ENCODE results near the gene SDK1. TPM values are rescaled to one million over a fixed set of nuclear protein-coding genes. Genes with fewer than 3 reads are reported as not detected.

SDK1 gene
- total and polyA plus RNA-seq, 4 donors: 10.4 to 11.6 (median 11.0) TPM

- DNase-seq (ENCODE audit: low read depth in 4 of 6, low spot score in 6 of 6): peak in 1 of 6 donors; percentile 72
Measured at GRCh38 chr7:3304131-3304530, 3.1 kb downstream of the SDK1 start.

GRCh38 chr7:3307435-3307834 is 6.4 kb downstream of the SDK1 start:
- DNase-seq (ENCODE audit: low read depth in 4 of 6, low spot score in 6 of 6): no peak
- Histone ChIP-seq H3K36me3 (ENCODE audit: control insufficient read depth, insufficient read depth, low read length) (no peaks in the 10 kb centered on the region), H3K4me1 (ENCODE audit: control insufficient read depth, insufficient read depth, low read length) (no peaks in the 10 kb centered on the region), H3K9me3 (ENCODE audit: control insufficient read depth, insufficient read depth, low read length) (no peaks in the 10 kb centered on the region), H3K27me3 (ENCODE audit: control insufficient read depth, insufficient read depth, low read length) (no peaks in the 10 kb centered on the region), H3K27ac (ENCODE audit: low read depth, low read length) (no peak overlapping the region), H3K4me3 (ENCODE audit: low read depth, low read length) (no peak overlapping the region)
- no CpG with 5 or more reads among the region's 1 CpG for WGBS (ENCODE audit: insufficient coverage)

More at GRCh38 chr7:3304131-3304530, 3.1 kb downstream of the SDK1 start:
- Histone ChIP-seq H3K36me3 (ENCODE audit: control insufficient read depth, insufficient read depth, low read length) (no peaks in the 10 kb centered on the region), H3K4me1 (ENCODE audit: control insufficient read depth, insufficient read depth, low read length) (peaks cover 13% of the 10 kb centered on the region), H3K27ac (ENCODE audit: low read depth, low read length) (no peak overlapping the region), H3K4me3 (ENCODE audit: low read depth, low read length) (no peak overlapping the region), H3K27me3 (ENCODE audit: control insufficient read depth, insufficient read depth, low read length) (peaks cover 6% of the 10 kb centered on the region), H3K9me3 (ENCODE audit: control insufficient read depth, insufficient read depth, low read length) (no peaks in the 10 kb centered on the region)
- WGBS (ENCODE audit: insufficient coverage): 64% methylated on average over 3 of the region's 4 CpGs

GRCh38 chr7:3309140-3309539 is 8.1 kb downstream of the SDK1 start:
- H3K27me3 ChIP-seq (ENCODE audit: control insufficient read depth, insufficient read depth, low read length): no peaks in the 10 kb centered on the region
- H3K36me3 ChIP-seq (ENCODE audit: control insufficient read depth, insufficient read depth, low read length): no peaks in the 10 kb centered on the region
- peak in 2 of 6 donors; percentile 35 to 66 for DNase-seq (ENCODE audit: low read depth in 4 of 6, low spot score in 6 of 6)
- H3K9me3 ChIP-seq (ENCODE audit: control insufficient read depth, insufficient read depth, low read length): no peaks in the 10 kb centered on the region
- H3K27ac ChIP-seq (ENCODE audit: low read depth, low read length): no peak overlapping the region
- no peaks in the 10 kb centered on the region for H3K4me1 ChIP-seq (ENCODE audit: control insufficient read depth, insufficient read depth, low read length)
- H3K4me3 ChIP-seq (ENCODE audit: low read depth, low read length): no peak overlapping the region
- WGBS (ENCODE audit: insufficient coverage): no CpG with 5 or more reads among the region's 3 CpGs

- no peaks in the 10 kb centered on the region for H3K27me3 ChIP-seq (ENCODE audit: control insufficient read depth, insufficient read depth, low read length)
- H3K27ac ChIP-seq (ENCODE audit: low read depth, low read length): no peak overlapping the region
- H3K4me1 ChIP-seq (ENCODE audit: control insufficient read depth, insufficient read depth, low read length): no peaks in the 10 kb centered on the region
- no peaks in the 10 kb centered on the region for H3K9me3 ChIP-seq (ENCODE audit: control insufficient read depth, insufficient read depth, low read length)
- 73% methylated on average over 1 of the region's 1 CpG for WGBS (ENCODE audit: insufficient coverage)
- no peaks in the 10 kb centered on the region for H3K36me3 ChIP-seq (ENCODE audit: control insufficient read depth, insufficient read depth, low read length)
- peak in 1 of 6 donors; percentile 53 for DNase-seq (ENCODE audit: low read depth in 4 of 6, low spot score in 6 of 6)
- H3K4me3 ChIP-seq (ENCODE audit: low read depth, low read length): no peak overlapping the region
Measured at GRCh38 chr7:3309956-3310355, 8.9 kb downstream of the SDK1 start.

GRCh38 chr7:3310884-3311283 is 9.8 kb downstream of the SDK1 start:
- H3K36me3 ChIP-seq (ENCODE audit: control insufficient read depth, insufficient read depth, low read length): no peaks in the 10 kb centered on the region
- no peak overlapping the region for H3K27ac ChIP-seq (ENCODE audit: low read depth, low read length)
- H3K4me1 ChIP-seq (ENCODE audit: control insufficient read depth, insufficient read depth, low read length): no peaks in the 10 kb centered on the region
- no peak overlapping the region for H3K4me3 ChIP-seq (ENCODE audit: low read depth, low read length)
- no peaks in the 10 kb centered on the region for H3K9me3 ChIP-seq (ENCODE audit: control insufficient read depth, insufficient read depth, low read length)
- WGBS (ENCODE audit: insufficient coverage): 100% methylated on average over 2 of the region's 3 CpGs
- DNase-seq (ENCODE audit: low read depth in 4 of 6, low spot score in 6 of 6): no peak
- no peaks in the 10 kb centered on the region for H3K27me3 ChIP-seq (ENCODE audit: control insufficient read depth, insufficient read depth, low read length)

GRCh38 chr7:3312583-3312982 is 11.5 kb downstream of the SDK1 start:
- no peak overlapping the region for H3K4me3 ChIP-seq (ENCODE audit: low read depth, low read length)
- no peak overlapping the region for H3K27ac ChIP-seq (ENCODE audit: low read depth, low read length)
- DNase-seq (ENCODE audit: low read depth in 4 of 6, low spot score in 6 of 6): no peak
- H3K27me3 ChIP-seq (ENCODE audit: control insufficient read depth, insufficient read depth, low read length): no peaks in the 10 kb centered on the region
- WGBS (ENCODE audit: insufficient coverage): 100% methylated on average over 1 of the region's 2 CpGs
- H3K36me3 ChIP-seq (ENCODE audit: control insufficient read depth, insufficient read depth, low read length): no peaks in the 10 kb centered on the region
- H3K4me1 ChIP-seq (ENCODE audit: control insufficient read depth, insufficient read depth, low read length): no peaks in the 10 kb centered on the region
- H3K9me3 ChIP-seq (ENCODE audit: control insufficient read depth, insufficient read depth, low read length): no peaks in the 10 kb centered on the region

- WGBS (ENCODE audit: insufficient coverage): 21% methylated on average over 4 of the region's 4 CpGs
- H3K4me1 ChIP-seq (ENCODE audit: control insufficient read depth, insufficient read depth, low read length): no peaks in the 10 kb centered on the region
Measured at GRCh38 chr7:3318874-3319273, 17.8 kb downstream of the SDK1 start.

GRCh38 chr7:3321206-3321605 is 20.2 kb downstream of the SDK1 start:
- WGBS (ENCODE audit: insufficient coverage): 90% methylated on average over 2 of the region's 4 CpGs
- H3K27ac ChIP-seq (ENCODE audit: low read depth, low read length): no peak overlapping the region
- no peaks in the 10 kb centered on the region for H3K9me3 ChIP-seq (ENCODE audit: control insufficient read depth, insufficient read depth, low read length)
- DNase-seq (ENCODE audit: low read depth in 4 of 6, low spot score in 6 of 6): no peak
- H3K4me1 ChIP-seq (ENCODE audit: control insufficient read depth, insufficient read depth, low read length): no peaks in the 10 kb centered on the region
- peaks cover 3% of the 10 kb centered on the region for H3K36me3 ChIP-seq (ENCODE audit: control insufficient read depth, insufficient read depth, low read length)
- no peaks in the 10 kb centered on the region for H3K27me3 ChIP-seq (ENCODE audit: control insufficient read depth, insufficient read depth, low read length)
- H3K4me3 ChIP-seq (ENCODE audit: low read depth, low read length): no peak overlapping the region

More at GRCh38 chr7:3318874-3319273, 17.8 kb downstream of the SDK1 start:
- no peak overlapping the region for H3K27ac ChIP-seq (ENCODE audit: low read depth, low read length)
- H3K9me3 ChIP-seq (ENCODE audit: control insufficient read depth, insufficient read depth, low read length): no peaks in the 10 kb centered on the region
- DNase-seq (ENCODE audit: low read depth in 4 of 6, low spot score in 6 of 6): no peak
- H3K27me3 ChIP-seq (ENCODE audit: control insufficient read depth, insufficient read depth, low read length): no peaks in the 10 kb centered on the region
- peaks cover 3% of the 10 kb centered on the region for H3K36me3 ChIP-seq (ENCODE audit: control insufficient read depth, insufficient read depth, low read length)
- H3K4me3 ChIP-seq (ENCODE audit: low read depth, low read length): no peak overlapping the region

GRCh38 chr7:3321745-3322144 is 20.7 kb downstream of the SDK1 start:
- no peak for DNase-seq (ENCODE audit: low read depth in 4 of 6, low spot score in 6 of 6)
- no peak overlapping the region for H3K4me3 ChIP-seq (ENCODE audit: low read depth, low read length)
- H3K4me1 ChIP-seq (ENCODE audit: control insufficient read depth, insufficient read depth, low read length): no peaks in the 10 kb centered on the region
- no peak overlapping the region for H3K27ac ChIP-seq (ENCODE audit: low read depth, low read length)
- H3K9me3 ChIP-seq (ENCODE audit: control insufficient read depth, insufficient read depth, low read length): no peaks in the 10 kb centered on the region
- no peaks in the 10 kb centered on the region for H3K27me3 ChIP-seq (ENCODE audit: control insufficient read depth, insufficient read depth, low read length)
- H3K36me3 ChIP-seq (ENCODE audit: control insufficient read depth, insufficient read depth, low read length): peaks cover 3% of the 10 kb centered on the region
- no CpG with 5 or more reads among the region's 3 CpGs for WGBS (ENCODE audit: insufficient coverage)

- no peaks in the 10 kb centered on the region for H3K9me3 ChIP-seq (ENCODE audit: control insufficient read depth, insufficient read depth, low read length)
- H3K27ac ChIP-seq (ENCODE audit: low read depth, low read length): no peak overlapping the region
- no peaks in the 10 kb centered on the region for H3K27me3 ChIP-seq (ENCODE audit: control insufficient read depth, insufficient read depth, low read length)
- no CpG with 5 or more reads among the region's 1 CpG for WGBS (ENCODE audit: insufficient coverage)
- no peak for DNase-seq (ENCODE audit: low read depth in 4 of 6, low spot score in 6 of 6)
- H3K36me3 ChIP-seq (ENCODE audit: control insufficient read depth, insufficient read depth, low read length): peaks cover 3% of the 10 kb centered on the region
- no peaks in the 10 kb centered on the region for H3K4me1 ChIP-seq (ENCODE audit: control insufficient read depth, insufficient read depth, low read length)
- H3K4me3 ChIP-seq (ENCODE audit: low read depth, low read length): no peak overlapping the region
Measured at GRCh38 chr7:3326246-3326645, 25.2 kb downstream of the SDK1 start.

All from spinal cord (tissue), 10 donors.